Duodenal mucosa (tissue), 2 donors: ENCODE measurements around the gene MAD2L2.

Experiments
- H3K27ac ChIP-seq: one replicate; pipeline ENCODE4 v1.7.0; 2013; ENCODE audit warnings: low read depth, low read length
- H3K27me3 ChIP-seq, 2 donors: one replicate each; pipeline ENCODE4 v1.7.0; 2013; ENCODE audit warnings: low read length in 2 of 2, control low read depth in 1 of 2; ENCODE audit not compliant: insufficient read depth in 2 of 2, control insufficient read depth in 1 of 2
- H3K36me3 ChIP-seq, 2 donors: one replicate each; pipeline ENCODE4 v1.7.0; 2013; ENCODE audit warnings: low read length in 2 of 2, control low read depth in 1 of 2; ENCODE audit not compliant: insufficient read depth in 2 of 2, control insufficient read depth in 1 of 2
- H3K4me1 ChIP-seq, 2 donors: one replicate each; pipeline ENCODE4 v1.7.0; 2013; ENCODE audit warnings: low read length in 2 of 2, control low read depth in 1 of 2; ENCODE audit not compliant: insufficient read depth in 2 of 2, control insufficient read depth in 1 of 2
- H3K4me3 ChIP-seq, 2 donors: one replicate each; pipeline ENCODE4 v1.7.0; 2013; ENCODE audit warnings: low read length in 2 of 2, low read depth in 1 of 2
- H3K9ac ChIP-seq, 2 donors: one replicate each; pipeline ENCODE4 v1.7.0; 2013; ENCODE audit warnings: low read length in 2 of 2, low read depth in 1 of 2
- H3K9me3 ChIP-seq, 2 donors: one replicate each; pipeline ENCODE4 v1.7.0; 2013; ENCODE audit warnings: low read length in 2 of 2, control low read depth in 1 of 2; ENCODE audit not compliant: control insufficient read depth in 1 of 2

MAD2L2 gene

DNA sequence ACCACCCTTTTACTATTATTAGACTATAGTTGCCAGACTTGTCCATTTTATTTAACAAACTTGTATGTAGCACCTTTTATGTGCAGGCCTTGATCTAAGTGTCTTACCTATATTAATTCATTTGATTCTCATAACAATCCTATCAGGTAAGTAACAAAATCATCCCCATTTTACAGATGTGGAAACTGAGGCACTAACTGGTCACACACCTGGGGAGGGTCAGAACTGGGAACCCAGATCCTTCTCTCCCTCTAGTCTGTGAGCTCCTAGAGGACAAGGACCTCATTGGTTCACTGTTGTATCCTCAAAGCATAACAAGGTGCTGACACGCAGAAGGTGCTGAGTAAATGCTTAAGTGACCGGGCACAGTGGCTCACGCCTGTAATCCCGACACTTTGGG is 41.6 kb downstream of the MAD2L2 start:
- Histone ChIP-seq H3K4me3 (no peak overlapping the region), H3K4me1 (no peaks in the 10 kb centered on the region), H3K9ac (no peak overlapping the region), H3K36me3 (no peaks in the 10 kb centered on the region), H3K9me3 (no peaks in the 10 kb centered on the region), H3K27ac (no peak overlapping the region), H3K27me3 (peaks cover 3% of the 10 kb centered on the region in 2 donors)

DNA sequence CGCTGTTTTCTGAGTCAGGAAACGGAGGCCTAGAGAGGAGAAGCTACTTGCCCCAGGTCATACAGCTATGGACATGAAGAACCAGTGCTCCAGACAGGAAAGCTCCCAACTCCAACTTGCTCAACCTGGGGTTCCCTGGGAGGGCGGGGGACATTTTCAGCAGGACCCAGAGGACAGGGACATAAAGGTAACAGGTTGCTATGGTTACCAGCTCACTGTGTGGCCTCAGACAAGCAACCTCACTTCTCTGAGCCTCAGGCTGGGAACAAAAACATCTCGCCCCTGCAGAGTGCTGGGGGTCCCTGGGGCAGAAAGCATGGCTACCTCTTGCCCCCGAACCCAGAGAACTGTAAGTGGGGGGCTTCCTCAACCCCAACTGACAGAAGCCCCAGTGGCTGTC is 42.8 kb downstream of the MAD2L2 start:
- H3K9me3 ChIP-seq, result no peaks in the 10 kb centered on the region
- H3K4me1 ChIP-seq, result no peaks in the 10 kb centered on the region
- H3K27ac ChIP-seq, result no peak overlapping the region
- peaks cover 3% of the 10 kb centered on the region in 2 donors for H3K27me3 ChIP-seq
- H3K36me3 ChIP-seq, result no peaks in the 10 kb centered on the region
- H3K4me3 ChIP-seq, result no peak overlapping the region
- H3K9ac ChIP-seq, result no peak overlapping the region

DNA sequence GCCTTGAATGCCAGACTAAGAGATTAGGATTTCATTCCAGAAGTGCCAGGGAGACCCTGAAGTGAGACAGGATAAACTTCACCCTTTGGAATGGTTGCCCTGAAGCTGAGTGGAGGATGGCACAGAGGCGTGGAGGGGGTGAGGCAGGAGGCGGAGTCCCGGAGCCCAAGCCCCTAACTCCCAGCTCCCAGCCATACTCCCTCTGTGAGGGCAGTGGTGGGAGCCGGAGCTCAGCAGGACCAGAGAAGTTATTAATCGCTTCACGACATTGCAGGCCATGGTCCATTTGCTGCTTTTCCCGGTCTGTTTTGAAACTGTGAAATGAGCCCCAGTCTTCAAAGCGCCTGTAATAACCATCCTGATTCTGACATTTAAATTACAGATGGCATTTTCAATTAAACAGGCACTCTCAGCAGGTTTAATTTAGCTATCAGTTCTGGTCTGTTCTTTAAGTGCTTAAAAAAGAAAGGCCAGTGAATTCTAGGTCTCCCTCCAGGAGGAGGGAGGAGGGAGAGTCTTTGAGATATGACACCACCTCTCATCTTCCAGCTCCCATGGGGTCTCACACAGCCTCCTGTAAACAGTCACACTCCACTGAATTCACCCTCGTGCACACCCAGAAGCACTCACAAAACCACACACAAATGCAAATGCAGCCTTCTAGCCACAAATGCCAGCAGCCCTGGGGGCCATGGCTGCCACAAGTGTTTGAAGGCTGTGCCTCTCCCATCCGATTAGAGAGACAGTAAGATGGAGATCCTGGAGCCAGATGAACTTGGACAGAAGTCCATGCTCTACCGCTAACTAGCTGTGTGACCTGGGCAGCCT is 46.4 kb downstream of the MAD2L2 start:
- Histone ChIP-seq H3K4me3 (no peak overlapping the region), H3K27ac (no peak overlapping the region), H3K36me3 (no peaks in the 10 kb centered on the region), H3K4me1 (no peaks in the 10 kb centered on the region), H3K27me3 (peaks cover 0 to 3% of the 10 kb centered on the region in 2 donors), H3K9ac (no peak overlapping the region), H3K9me3 (no peaks in the 10 kb centered on the region)

DNA sequence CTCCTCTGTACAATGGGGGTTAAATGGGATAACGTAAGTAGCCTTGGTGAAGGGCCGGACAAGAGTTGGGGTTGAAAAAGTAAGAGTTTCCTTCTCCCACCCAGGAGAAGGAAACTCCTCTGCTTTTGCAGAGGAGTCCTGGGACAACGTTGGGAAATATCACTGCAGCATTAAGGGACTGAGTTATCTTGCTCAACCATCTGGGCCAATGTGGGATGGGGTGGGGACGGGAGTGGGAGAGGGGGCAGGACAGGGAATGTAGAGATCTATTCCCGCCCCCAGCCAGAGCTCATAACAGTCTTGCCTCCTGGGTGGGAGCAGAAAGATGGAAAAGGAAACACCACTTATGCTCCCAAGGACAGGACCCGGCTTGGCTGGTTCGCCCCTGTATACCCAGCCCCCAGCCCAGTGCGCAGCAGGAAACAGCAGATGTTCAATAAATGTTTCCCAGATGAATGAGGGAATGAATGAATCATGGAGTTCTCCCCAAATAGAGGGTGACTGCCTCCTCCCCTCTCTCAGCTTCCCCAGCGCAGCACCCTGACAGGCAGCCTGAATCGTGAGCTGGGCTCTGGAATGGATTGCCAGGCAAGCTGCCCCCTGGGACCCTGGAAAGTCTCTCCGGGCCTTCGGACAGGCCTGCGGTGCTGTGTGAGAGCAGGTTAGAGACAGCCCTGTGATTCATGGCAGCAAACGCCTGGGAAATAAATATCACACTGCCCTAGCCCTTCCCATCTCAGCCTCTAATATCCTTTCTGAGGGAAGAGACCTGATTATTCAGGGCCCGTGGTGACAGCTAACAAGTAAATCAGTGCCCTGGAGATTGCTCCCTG is 51.5 kb downstream of the MAD2L2 start:
- no peaks in the 10 kb centered on the region for H3K36me3 ChIP-seq
- no peaks in the 10 kb centered on the region for H3K4me1 ChIP-seq
- H3K27ac ChIP-seq, result no peak overlapping the region
- no peak overlapping the region for H3K9ac ChIP-seq
- H3K4me3 ChIP-seq, result no peak overlapping the region
- no peaks in the 10 kb centered on the region for H3K9me3 ChIP-seq
- peaks cover 0 to 9% of the 10 kb centered on the region in 2 donors for H3K27me3 ChIP-seq

DNA sequence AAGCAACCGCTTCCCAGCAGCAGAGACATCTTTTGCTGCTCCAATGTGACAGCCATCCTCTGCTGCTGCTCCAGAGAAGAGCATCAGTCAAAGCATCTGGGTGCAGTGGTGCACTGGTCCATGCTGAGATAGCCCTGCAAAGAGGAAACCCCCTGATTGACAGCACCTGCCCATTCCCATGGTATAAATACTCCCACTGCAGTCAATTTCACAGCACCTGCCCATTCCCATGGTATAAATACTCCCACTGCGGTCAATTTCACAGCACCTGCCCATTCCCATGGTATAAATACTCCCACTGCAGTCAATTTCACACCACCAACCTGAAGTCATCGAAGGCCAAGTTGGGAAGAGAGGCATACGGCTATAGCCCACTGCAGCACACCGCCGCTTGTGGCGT is 52.2 kb downstream of the MAD2L2 start:
- Histone ChIP-seq H3K27me3 (peaks cover 0 to 9% of the 10 kb centered on the region in 2 donors), H3K4me3 (no peak overlapping the region)

DNA sequence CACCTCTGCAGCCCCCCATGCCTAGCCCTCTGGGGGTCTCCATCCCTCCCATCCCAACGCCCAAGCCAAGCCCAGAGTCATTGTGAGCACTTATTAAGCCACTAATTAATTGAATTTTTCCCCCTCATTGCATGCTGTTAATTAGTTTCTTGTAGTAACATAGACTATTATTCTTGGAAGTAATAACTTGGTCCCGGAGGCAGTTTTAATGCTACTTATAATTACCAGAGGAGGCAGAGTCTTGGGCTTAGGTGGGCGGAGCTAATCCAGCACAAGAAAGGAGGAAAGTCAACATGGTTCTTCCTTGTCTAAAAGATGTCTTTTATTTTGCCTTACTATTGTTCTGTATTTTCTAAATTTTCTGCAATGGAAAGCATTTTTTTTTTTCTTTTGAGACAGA is 54.4 kb downstream of the MAD2L2 start:
- H3K9ac ChIP-seq, result no peak overlapping the region
- H3K27ac ChIP-seq, result no peak overlapping the region
- H3K36me3 ChIP-seq, result no peaks in the 10 kb centered on the region
- H3K4me1 ChIP-seq, result no peaks in the 10 kb centered on the region
- no peak overlapping the region for H3K4me3 ChIP-seq
- peaks cover 0 to 9% of the 10 kb centered on the region in 2 donors for H3K27me3 ChIP-seq
- no peaks in the 10 kb centered on the region for H3K9me3 ChIP-seq

More for the DNA sequence above, 52.2 kb downstream of the MAD2L2 start:
- Histone ChIP-seq H3K9me3 (no peaks in the 10 kb centered on the region), H3K9ac (no peak overlapping the region), H3K27ac (no peak overlapping the region), H3K36me3 (no peaks in the 10 kb centered on the region), H3K4me1 (no peaks in the 10 kb centered on the region)
